Measurements from ENCODE around the gene FARSB.

- TF ChIP-seq CTCF (conservative IDR thresholded peaks at IDR 0.05; ENCODE audit: low read depth, low read length) (no peak), EZH2 (IDR thresholded peaks at IDR 0.05; ENCODE audit: borderline replicate concordance, low read depth, low read length, poor library complexity, severe bottlenecking) (no peak)
These were observed 18.8 kb downstream of the FARSB start for GRCh38 chr2:222637067-222637466.
